NCI-H128 (cell line): ENCODE data around the gene GYS1.
A peak's percentile ranks its signal among the peaks of the same experiment; 100 is the strongest.
"Not testable (repeated sequence)": the region's sequence is repeated elsewhere in the genome, so short reads cannot be mapped to it uniquely, and the experiment has no call there.

Experiments used
- DNase-seq: peaks from one replicate; lab custom pipeline; 2025; ENCODE audit not compliant: unreplicated experiment; lab: John Stamatoyannopoulos, UW

Gene GYS1

GRCh38 chr19:48946463-48947257 is 46.4 kb downstream of the GYS1 start:
- DNase-seq = no peak

- DNase-seq = no peak
Observed at GRCh38 chr19:48945817-48946216, 47.3 kb downstream of the GYS1 start.

GRCh38 chr19:48945415-48945814 is 47.7 kb downstream of the GYS1 start:
- no peak for DNase-seq

GRCh38 chr19:48943081-48943480 is 50.0 kb downstream of the GYS1 start:
- no peak for DNase-seq

GRCh38 chr19:48940902-48941301 is 52.2 kb downstream of the GYS1 start:
- DNase-seq = no peak

- no peak for DNase-seq
Observed at GRCh38 chr19:48938256-48938655, 54.9 kb downstream of the GYS1 start.

GRCh38 chr19:48935864-48936263 is 57.2 kb downstream of the GYS1 start:
- no peak for DNase-seq

GRCh38 chr19:48934837-48935236 is 58.3 kb downstream of the GYS1 start:
- DNase-seq = no peak

- peak; percentile 95 for DNase-seq
Observed at GRCh38 chr19:48933382-48933932, 59.7 kb downstream of the GYS1 start, which contains the start of gene DHDH. Gene DHDH (plus strand): TSS chr19:48933699. CDS start chr19:48933722, 23 bp downstream.

GRCh38 chr19:48928164-48929025 is 64.7 kb downstream of the GYS1 start:
- no peak for DNase-seq

- not testable (repeated sequence) for DNase-seq
Observed at GRCh38 chr19:48927692-48928091, 65.4 kb downstream of the GYS1 start.

GRCh38 chr19:48926909-48927308 is 66.2 kb downstream of the GYS1 start:
- DNase-seq = no peak

- DNase-seq = not testable (repeated sequence)
Observed at GRCh38 chr19:48925890-48926289, 67.2 kb downstream of the GYS1 start.

GRCh38 chr19:48925240-48925843 is 67.8 kb downstream of the GYS1 start:
- no peak for DNase-seq

- DNase-seq = no peak
Observed at GRCh38 chr19:48922548-48923490, 70.3 kb downstream of the GYS1 start.

- no peak for DNase-seq
Observed at GRCh38 chr19:48921721-48922500, 71.2 kb downstream of the GYS1 start.

GRCh38 chr19:48920949-48921348 is 72.2 kb downstream of the GYS1 start:
- no peak for DNase-seq

- not testable (repeated sequence) for DNase-seq
Observed at GRCh38 chr19:48919271-48919670, 73.8 kb downstream of the GYS1 start.

- DNase-seq = no peak
Observed at GRCh38 chr19:48918801-48919247, 74.3 kb downstream of the GYS1 start.
